SK-N-SH (cell line): ENCODE measurements around the gene GHRL. TPM values are rescaled to one million over a fixed set of nuclear protein-coding genes. Genes with fewer than 3 reads are reported as not detected.

Experiments
- CTCF ChIA-PET: fragments of 300-600, 350-600 bp; formaldehyde crosslinking; extraction: SDS; loops from one replicate; lab custom pipeline; 2021; lab: Yijun Ruan, JAX
- POLR2A ChIA-PET: fragments of 350-600 bp; sonication (Branson Sonifier 250); formaldehyde crosslinking; extraction: SDS; loops from one replicate; lab custom pipeline; 2020; ENCODE audit warnings: antibody characterized with exemption, inconsistent platforms; lab: Yijun Ruan, JAX
- DNase-seq: peaks from one replicate; pipeline ENCODE4 v3.0.0; 2012
- H2AFZ ChIP-seq: fragments of 200-600 bp; sonication (generic); 2 replicates; pipeline ENCODE4 v1.8.1; 2016; ENCODE audit warnings: antibody characterized with exemption, mild to moderate bottlenecking, low read depth
- H3F3A ChIP-seq: fragments of 200-600 bp; sonication (generic); replicated peaks from 2 replicates; pipeline ENCODE3; 2016; ENCODE audit warnings: antibody characterized with exemption, mild to moderate bottlenecking; ENCODE audit not compliant: insufficient read depth
- H3K27ac ChIP-seq, 2 experiments: fragments of 200-500 bp in 1 of 2; fragments of 200-600 bp in 1 of 2; sonication (Bioruptor generic) in 1 of 2; sonication (generic), shearing (Covaris generic) in 1 of 2; 2 replicates each; pipeline versions ENCODE4 v1.5.1 to v1.6.1; 2014 to 2016; ENCODE audit warnings: low read depth in 2 of 2, inconsistent platforms in 1 of 2, low read length in 1 of 2, mild to moderate bottlenecking in 1 of 2, mixed read lengths in 1 of 2
- H3K27me3 ChIP-seq: fragments of 200-600 bp; sonication (generic), shearing (Covaris generic); 2 replicates; pipeline ENCODE4 v1.6.1; 2016; ENCODE audit warnings: mixed run types; ENCODE audit not compliant: insufficient read depth
- H3K36me3 ChIP-seq, 2 experiments: fragments of 200-500 bp in 1 of 2; fragments of 200-600 bp in 1 of 2; sonication (Bioruptor generic) in 1 of 2; sonication (generic) in 1 of 2; replicated peaks in 1 of 2; 2 replicates each; pipeline versions ENCODE3 to v1.5.1; 2014 to 2016; ENCODE audit warnings: low read length in 1 of 2, mild to moderate bottlenecking in 1 of 2; ENCODE audit not compliant: insufficient read depth in 2 of 2, control insufficient read depth in 1 of 2
- H3K4me1 ChIP-seq, 2 experiments: fragments of 200-500 bp in 1 of 2; fragments of 200-600 bp in 1 of 2; sonication (Bioruptor generic) in 1 of 2; sonication (generic), shearing (Covaris generic) in 1 of 2; 2 replicates each; pipeline versions ENCODE4 v1.5.1 to v1.6.1; 2014 to 2016; ENCODE audit warnings: low read depth in 1 of 2, low read length in 1 of 2, mixed run types in 1 of 2; ENCODE audit not compliant: insufficient read depth in 2 of 2, control insufficient read depth in 1 of 2
- H3K4me2 ChIP-seq: fragments of 200-600 bp; sonication (generic), shearing (Covaris generic); 2 replicates; pipeline ENCODE4 v1.6.1; 2017; ENCODE audit warnings: mixed run types
- H3K4me3 ChIP-seq, 2 experiments: fragments of 200-500 bp in 1 of 2; fragments of 200-600 bp in 1 of 2; sonication (Bioruptor generic) in 1 of 2; sonication (generic), shearing (Covaris generic) in 1 of 2; 2 replicates each; pipeline versions ENCODE4 v1.5.1 to v1.8.1; 2014 to 2016; ENCODE audit warnings: low read depth in 2 of 2, inconsistent platforms in 1 of 2, low read length in 1 of 2, mild to moderate bottlenecking in 1 of 2, mixed read lengths in 1 of 2, moderate library complexity in 1 of 2
- H3K79me2 ChIP-seq: fragments of 200-600 bp; sonication (generic); 2 replicates; pipeline ENCODE4 v1.8.1; 2017; ENCODE audit warnings: mild to moderate bottlenecking; ENCODE audit not compliant: insufficient read depth
- H3K9ac ChIP-seq: fragments of 200-600 bp; sonication (generic); 2 replicates; pipeline ENCODE4 v1.6.1; 2017; ENCODE audit warnings: mixed run types
- H3K9me2 ChIP-seq: fragments of 200-600 bp; sonication (generic); 2 replicates; pipeline ENCODE4 v1.6.1; 2017; ENCODE audit warnings: mixed run types
- H3K9me3 ChIP-seq: fragments of 200-600 bp; sonication (generic); 2 replicates; pipeline ENCODE4 v1.6.1; 2017; ENCODE audit warnings: mixed run types, mild to moderate bottlenecking, moderate library complexity
- H4K20me1 ChIP-seq: fragments of 200-600 bp; sonication (generic); 2 replicates; pipeline ENCODE4 v1.6.1; 2017; ENCODE audit warnings: mild to moderate bottlenecking, mixed run types; ENCODE audit not compliant: insufficient read depth
- CHD2 ChIP-seq: fragments of 150-350 bp; IDR thresholded peaks from 2 replicates; pipeline ENCODE4 v1.6.1; 2018; ENCODE audit warnings: low read length; ENCODE audit not compliant: partially characterized antibody
- CTCF ChIP-seq: fragments of 200-600 bp; sonication (generic); IDR thresholded peaks from 2 replicates; pipeline ENCODE4 v1.6.1; 2017; ENCODE audit warnings: antibody characterized with exemption, mild to moderate bottlenecking, moderate library complexity
- ELF1 ChIP-seq: IDR thresholded peaks from 2 replicates; pipeline ENCODE4 v1.4.0; 2012
- EZH2phosphoT487 ChIP-seq: fragments of 200-600 bp; sonication (generic); IDR thresholded peaks from 2 replicates; pipeline ENCODE4 v1.6.1; 2017; ENCODE audit warnings: low read depth, mixed run types, mild to moderate bottlenecking, antibody characterized with exemption, moderate library complexity, borderline replicate concordance
- FOXJ3 ChIP-seq: sonication (generic); formaldehyde crosslinking; IDR thresholded peaks from 2 replicates; pipeline ENCODE4 v1.5.1; 2020; ENCODE audit warnings: mild to moderate bottlenecking, missing genetic modification reagents
- FOXM1 ChIP-seq: IDR thresholded peaks from 2 replicates; pipeline ENCODE4 v1.4.0; 2012; ENCODE audit warnings: low read depth, mild to moderate bottlenecking
- GABPA ChIP-seq: IDR thresholded peaks from 2 replicates; pipeline ENCODE4 v1.4.0; 2012; ENCODE audit warnings: low read depth, mild to moderate bottlenecking
- GATA2 ChIP-seq: sonication (generic); formaldehyde crosslinking; IDR thresholded peaks from 2 replicates; pipeline ENCODE4 v1.5.0; 2020; ENCODE audit warnings: mild to moderate bottlenecking, missing genetic modification reagents
- MAX ChIP-seq: IDR thresholded peaks from 2 replicates; pipeline ENCODE4 v1.4.0; 2012; ENCODE audit warnings: low read depth
- MEF2A ChIP-seq: IDR thresholded peaks from 2 replicates; pipeline ENCODE4 v1.4.0; 2012; ENCODE audit warnings: low read depth, borderline replicate concordance
- MXI1 ChIP-seq: IDR thresholded peaks from 2 replicates; pipeline ENCODE4 v1.6.1; 2012; ENCODE audit warnings: mild to moderate bottlenecking, low read depth, low read length, improper control_type of control experiment
- NRF1 ChIP-seq: IDR thresholded peaks from 2 replicates; pipeline ENCODE4 v1.6.1; 2012; ENCODE audit warnings: low read depth, mild to moderate bottlenecking, low read length
- PBX3 ChIP-seq: IDR thresholded peaks from 2 replicates; pipeline ENCODE4; 2012
- POLR2AphosphoS5 ChIP-seq: IDR thresholded peaks from 2 replicates; pipeline ENCODE4 v1.6.1; 2012; ENCODE audit warnings: low read depth, low read length
- RAD21 ChIP-seq: IDR thresholded peaks from 2 replicates; pipeline ENCODE4 v1.6.1; 2012; ENCODE audit warnings: mild to moderate bottlenecking, low read length
- RCOR1 ChIP-seq: fragments of 150-350 bp; IDR thresholded peaks from 2 replicates; pipeline ENCODE4 v1.6.1; 2017; ENCODE audit warnings: antibody characterized with exemption, low read length
- REST ChIP-seq: IDR thresholded peaks from 2 replicates; pipeline ENCODE4 v1.6.1; 2012; ENCODE audit warnings: mild to moderate bottlenecking, low read depth, low read length, moderate library complexity
- RFX5 ChIP-seq: IDR thresholded peaks from 2 replicates; pipeline ENCODE4 v1.6.1; 2012; ENCODE audit warnings: mild to moderate bottlenecking, improper control_type of control experiment, low read length
- RXRA ChIP-seq: IDR thresholded peaks from 2 replicates; pipeline ENCODE4 v1.4.0; 2012; ENCODE audit warnings: low read depth, mild to moderate bottlenecking, borderline replicate concordance
- TAF1 ChIP-seq: IDR thresholded peaks from 2 replicates; pipeline ENCODE4 v1.6.1; 2012; ENCODE audit warnings: low read depth, mild to moderate bottlenecking, low read length, moderate library complexity, borderline replicate concordance
- TCF12 ChIP-seq: IDR thresholded peaks from 2 replicates; pipeline ENCODE4 v1.4.0; 2012
- TEAD4 ChIP-seq: IDR thresholded peaks from 2 replicates; pipeline ENCODE4 v1.4.0; 2012; ENCODE audit warnings: mild to moderate bottlenecking, borderline replicate concordance; ENCODE audit not compliant: insufficient read depth
- ZBTB33 ChIP-seq: IDR thresholded peaks from 2 replicates; pipeline ENCODE4 v1.4.0; 2012; ENCODE audit warnings: low read depth, borderline replicate concordance
- WGBS: methylation state at CpG from one replicate; pipeline ENCODE4 v1.1.6; 2017; ENCODE audit warnings: low lambda C conversion rate; 5-methylcytosine and 5-hydroxymethylcytosine counted together
- polyA plus RNA-seq, 3 experiments: library from polyadenylated mRNA; depleted of rRNA; stranded (reverse); fragments of >200 nt; gene quantifications; 2 replicates each; pipeline ENCODE4 v1.2.3, GENCODE V29; 2012

The GHRL gene
- polyA plus RNA-seq, 1 of the 3 experiments (the other 2 are of a cell fraction): not detected

- TF ChIP-seq PBX3: no peak
- no peak for TF ChIP-seq ELF1
- TF ChIP-seq TAF1: no peak
- TF ChIP-seq RCOR1: no peak
- no peak for TF ChIP-seq RAD21
- TF ChIP-seq ZBTB33: no peak
- TF ChIP-seq EZH2phosphoT487: no peak
- no peak for TF ChIP-seq FOXJ3 (CRISPR knock-in tag)
- no peak for TF ChIP-seq GABPA
- no peak for TF ChIP-seq MAX
Measured at GRCh38 chr3:10321630-10322351, 29.0 kb upstream of the GHRL start (continued).

GRCh38 chr3:10320320-10320677 lies 27.6 kb upstream of the GHRL start:
- Histone ChIP-seq H2AFZ (no peak overlapping the region), H3K79me2 (peaks cover 51% of the 10 kb centered on the region), H3K27me3 (peaks cover 6% of the 10 kb centered on the region; the same call in 1 of the 2 replicates), H3K9me3 (no peaks in the 10 kb centered on the region), H3K36me3 (peaks cover 34 to 37% of the 10 kb centered on the region in 2 experiments), H4K20me1 (peaks cover 29% of the 10 kb centered on the region), H3K4me1 (peaks cover 4 to 8% of the 10 kb centered on the region in 2 experiments; a peak in 3 of 4 replicates), H3K9ac (peak overlapping the region; percentile 98), H3K4me2 (peak overlapping the region; percentile 97), H3F3A (no peaks in the 10 kb centered on the region), H3K27ac (peak overlapping the region; percentile 51 to 89), H3K4me3 (peak overlapping the region; percentile 97 to 100), H3K9me2 (no peaks in the 10 kb centered on the region)
- POLR2A ChIA-PET: interaction anchor here (0.6 to 1.5 kb wide), 4 partner anchors 8 to 112 kb away, joined by 3 to 7 read pairs (median 4); no protein-coding TSS in a partner anchor
- TF ChIP-seq RCOR1 (no peak), POLR2AphosphoS5 (no peak), CTCF (no peak), TCF12 (no peak), RFX5 (no peak), FOXM1 (no peak), MAX (no peak), RXRA (no peak), TEAD4 (no peak), EZH2phosphoT487 (no peak), CHD2 (no peak), MEF2A (no peak), NRF1 (no peak), MXI1 (no peak), REST (no peak), GATA2 (CRISPR knock-in tag) (no peak)
- no peak for DNase-seq
- WGBS: 1% methylated on average over 9 of the region's 9 CpGs
- CTCF ChIA-PET: interaction anchor here (0.8 to 5.9 kb wide), 4 partner anchors 19 to 638 kb away, joined by 4 to 29 read pairs (median 5); no protein-coding TSS in a partner anchor
